ENCODE results near the gene DDX47.

DNA sequence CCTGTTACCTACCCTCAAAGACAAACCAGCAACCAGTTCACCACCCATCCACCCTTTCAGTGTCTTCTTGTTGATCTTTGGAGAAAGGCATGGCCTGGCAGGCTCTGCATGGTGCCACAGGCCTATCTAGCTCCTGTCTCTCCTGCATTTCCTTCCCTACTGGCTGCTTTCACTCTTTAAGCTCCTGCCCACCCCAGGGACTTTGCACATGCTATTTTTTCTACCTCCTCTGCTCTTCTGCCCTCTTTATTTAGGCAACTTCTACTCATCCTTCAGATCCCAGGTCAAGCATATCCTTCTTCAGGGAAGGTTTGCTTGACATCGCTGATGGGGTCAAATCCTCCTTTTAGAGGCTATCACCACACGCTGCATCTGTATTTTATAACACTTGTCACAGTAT, 51.1 kb downstream of the DDX47 start:
- TF ChIP-seq SMARCC2 (IDR thresholded peaks at IDR 0.05; ENCODE audit: low read depth) (no peak), CREB1 (IDR thresholded peaks at IDR 0.05) (no peak), CREB1 (CRISPR knock-in tag; IDR thresholded peaks at IDR 0.05) (no peak)
